HG03378 (cell line): ENCODE results near the gene TFB1M.

Experiments
- ATAC-seq: cut with Tn5 transposase; IDR thresholded peaks from one replicate; pipeline ENCODE4 v1.9.1; 2021; ENCODE audit warnings: mild to moderate bottlenecking, moderate library complexity; ENCODE audit not compliant: unreplicated experiment

TFB1M gene

GRCh38 chr6:155212616-155213380 lies 101.5 kb downstream of the TFB1M start:
- ATAC-seq, result no peak

GRCh38 chr6:155212106-155212505 lies 102.2 kb downstream of the TFB1M start:
- ATAC-seq, result no peak

- no peak for ATAC-seq
Observed at GRCh38 chr6:155207223-155207622, 107.1 kb downstream of the TFB1M start.
